ENCODE measurements around the gene GPRIN2.
"Not testable (repeated sequence)": the region's sequence is repeated elsewhere in the genome, so short reads cannot be mapped to it uniquely, and the experiment has no call there.

Gene GPRIN2

DNA sequence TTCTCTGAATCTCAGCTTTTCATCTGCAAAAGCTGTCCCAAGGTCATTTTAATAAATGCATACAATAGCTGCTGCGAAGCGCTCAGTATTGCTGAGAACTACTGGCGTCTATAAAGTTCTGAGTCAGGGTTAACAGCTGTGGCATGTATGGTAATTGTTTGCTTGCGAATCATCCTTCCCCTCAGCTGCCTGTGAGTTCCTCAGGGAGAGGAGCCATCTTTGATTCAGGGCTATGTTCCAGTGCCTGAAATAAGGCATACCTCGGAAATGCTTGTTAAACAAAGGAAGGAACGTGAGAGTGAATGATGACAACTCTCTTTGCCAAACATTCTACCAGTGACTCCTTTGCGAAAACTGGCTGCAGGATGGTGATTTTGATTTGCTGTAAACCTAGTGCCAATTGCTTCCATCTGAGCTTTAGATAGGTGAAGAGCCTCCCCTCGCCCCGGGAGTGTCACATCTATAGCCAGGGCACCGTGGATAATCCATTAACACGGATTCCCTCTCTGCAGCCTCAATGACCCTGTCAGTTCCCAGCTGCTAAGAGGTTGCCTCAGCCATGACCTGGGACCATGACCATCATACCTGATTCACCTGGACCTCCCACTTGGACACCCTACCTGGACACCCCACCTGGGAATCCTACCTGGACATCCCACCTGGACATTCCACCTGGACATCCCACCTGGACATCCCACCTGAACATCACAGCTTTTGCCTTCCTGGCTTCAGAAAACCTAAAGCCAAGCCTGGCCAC lies 39.6 kb downstream of the GPRIN2 start:
- no peak for DNase-seq

DNA sequence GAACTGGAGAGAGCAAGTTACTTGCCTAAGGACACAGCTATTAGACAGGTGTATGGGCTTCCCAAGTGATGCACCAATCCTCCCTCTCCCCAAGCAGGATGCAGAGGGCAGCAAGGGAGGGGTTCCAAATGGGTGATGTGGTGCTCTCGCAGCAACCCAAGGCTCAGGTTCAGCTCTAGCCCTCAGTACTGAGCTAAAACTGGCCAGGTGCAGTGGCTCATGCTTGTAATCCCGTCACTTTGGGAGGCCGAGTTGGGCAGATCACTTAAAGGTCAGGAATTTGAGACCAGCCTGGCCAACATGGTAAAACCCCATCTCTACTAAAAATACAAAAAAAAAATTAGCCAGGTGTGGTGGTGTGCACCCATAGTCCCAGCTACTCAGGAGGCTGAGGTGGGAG lies 40.7 kb downstream of the GPRIN2 start:
- DNase-seq = no peak

DNA sequence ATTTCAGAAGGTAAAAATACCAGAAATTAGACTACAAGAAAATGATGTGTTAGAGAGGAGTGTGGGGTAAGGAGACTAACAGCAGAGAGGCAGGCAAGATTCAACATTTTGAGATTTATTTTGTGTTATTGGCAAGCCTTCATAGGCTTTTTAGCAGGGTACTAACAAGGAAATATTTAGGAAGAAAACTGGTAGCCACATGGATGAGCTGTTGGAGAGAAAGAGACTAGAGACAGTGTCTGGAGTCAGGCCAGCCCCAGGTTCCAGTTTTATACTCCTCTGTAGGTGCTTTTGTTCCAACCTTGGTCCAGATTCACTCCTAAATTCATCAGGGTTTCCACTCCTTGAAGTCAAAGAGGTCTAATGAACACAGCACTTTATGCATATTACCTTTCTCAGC lies 41.1 kb downstream of the GPRIN2 start:
- no peak for DNase-seq

DNA sequence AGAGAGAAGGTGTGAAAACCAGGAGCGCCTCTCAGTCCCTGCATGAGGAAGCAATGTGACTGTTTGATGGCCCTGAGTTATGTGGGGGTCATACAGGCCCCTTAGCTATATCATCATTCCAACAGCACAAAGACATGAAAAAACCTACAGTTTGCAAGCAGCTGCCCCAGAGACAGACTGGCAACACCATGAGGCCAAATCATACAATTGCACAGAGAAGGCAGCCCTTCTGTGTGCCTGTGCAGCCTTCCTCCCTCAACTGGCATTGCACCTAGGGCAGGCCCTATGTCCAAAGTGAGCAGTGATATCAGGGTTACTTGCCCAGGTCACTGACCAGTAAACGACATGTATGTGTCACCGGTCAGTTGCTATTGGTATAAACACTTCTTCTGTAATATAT lies 41.6 kb downstream of the GPRIN2 start:
- DNase-seq = no peak

DNA sequence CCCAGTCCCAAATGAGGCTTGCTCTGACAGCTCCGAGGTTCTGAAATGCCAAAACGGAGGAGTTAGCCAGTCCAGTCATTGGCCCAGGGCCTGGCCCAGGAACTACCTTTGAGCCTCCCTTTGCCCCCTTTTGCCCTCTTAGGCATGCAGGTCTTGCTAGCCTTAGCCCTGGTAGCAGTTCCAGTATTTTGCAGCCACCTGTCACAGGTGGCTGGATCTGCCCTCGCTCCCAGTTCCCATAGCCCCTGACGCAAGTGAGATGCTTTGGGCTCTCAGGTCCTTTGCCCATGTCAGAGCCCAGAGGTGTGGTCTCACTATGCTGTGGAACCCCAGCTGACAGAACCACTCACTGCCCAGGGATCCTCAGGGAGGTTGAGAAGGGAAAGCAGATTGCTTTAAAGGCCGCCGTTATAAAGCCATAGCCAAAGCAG lies 42.0 kb downstream of the GPRIN2 start:
- no peak for DNase-seq

DNA sequence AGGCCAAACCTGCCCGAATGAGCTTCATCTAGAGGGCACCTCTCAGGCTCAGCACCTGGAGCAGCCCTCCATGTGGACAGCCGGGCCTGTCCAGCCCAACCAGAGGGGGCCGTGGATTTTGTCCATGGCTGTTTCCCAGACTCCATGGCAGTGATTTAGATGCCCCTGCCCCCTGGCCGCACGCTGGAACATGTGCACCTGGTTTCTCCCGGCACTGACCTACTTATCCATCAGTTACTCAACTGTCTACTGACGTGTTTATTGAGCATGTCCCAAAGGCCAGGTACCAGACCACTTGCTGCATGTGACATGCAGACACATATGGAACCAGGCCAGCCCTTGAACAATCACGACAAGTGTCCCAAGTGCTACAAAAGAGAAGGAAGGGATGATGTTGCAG lies 43.1 kb downstream of the GPRIN2 start:
- not testable (repeated sequence) for DNase-seq

DNA sequence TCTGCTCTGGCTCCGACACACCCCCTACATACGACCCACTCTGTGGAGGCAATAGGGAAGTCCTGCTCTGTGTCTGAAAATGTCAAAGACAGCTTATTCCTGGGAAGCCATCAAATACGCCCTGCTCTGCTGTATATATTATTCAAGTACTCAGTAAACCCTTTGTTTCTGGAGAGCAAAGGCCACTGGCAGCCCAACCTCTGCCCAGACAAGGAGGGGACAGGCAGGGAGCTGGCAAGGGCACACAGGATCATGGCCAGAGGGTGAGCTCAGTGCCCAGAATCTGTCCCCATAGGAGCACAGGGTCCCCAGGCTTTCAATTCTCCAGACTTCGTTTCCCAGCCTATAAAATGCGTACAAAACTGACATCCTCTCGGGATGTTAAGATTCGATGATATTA lies 43.7 kb downstream of the GPRIN2 start:
- DNase-seq = not testable (repeated sequence)

DNA sequence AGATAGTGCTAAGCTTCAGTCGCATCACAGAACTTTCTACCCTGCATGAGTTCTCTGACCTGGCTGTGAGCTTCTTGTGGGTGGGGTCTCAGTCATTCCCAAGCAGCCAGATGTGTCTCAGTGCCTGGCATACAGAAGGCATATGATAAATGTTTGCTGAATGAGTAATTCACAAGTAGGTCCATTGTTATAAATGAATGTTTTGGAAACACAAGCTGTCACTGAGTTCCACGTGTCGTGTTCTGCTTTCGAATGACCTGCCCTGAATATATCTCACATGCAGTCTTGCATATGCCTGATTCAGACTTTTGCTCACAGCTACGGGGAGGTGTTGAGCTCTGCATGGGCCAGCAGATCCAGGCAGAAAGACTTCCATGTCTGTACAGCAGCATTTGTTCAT lies 44.5 kb downstream of the GPRIN2 start:
- DNase-seq = not testable (repeated sequence)
